HCT116 (cell line): ENCODE results near the gene AMN. TPM values are rescaled to one million over a fixed set of nuclear protein-coding genes. Genes with fewer than 3 reads are reported as not detected.

Experiments used
- ATAC-seq: fragments of 200-7000 bp; cut with Tn5 transposase; 2 replicates; pipeline ENCODE4 v1.9.1; 2020; ENCODE audit warnings: mild to moderate bottlenecking, moderate library complexity
- BruUV-seq: library from RNA; stranded (reverse); fragments of 400-500 nt; replicated peaks from 2 replicates; lab custom pipeline; 2021; lab: Mats Ljungman, UMichigan
- CTCF ChIA-PET: fragments of 300-600 bp; sonication (Branson Sonifier 250); formaldehyde crosslinking; loops from one replicate; lab custom pipeline; 2021; ENCODE audit warnings: antibody characterized with exemption; lab: Charles Lee
- POLR2A ChIA-PET: fragments of 300-600, 350-600 bp; sonication (Branson Sonifier 250); formaldehyde crosslinking; loops from one replicate; lab custom pipeline; 2021; ENCODE audit warnings: antibody characterized with exemption; lab: Charles Lee
- RAD21 ChIA-PET, 2 experiments: fragments of 300-600 bp; sonication (Branson Sonifier 250); formaldehyde crosslinking; loops; one replicate each; lab custom pipeline; 2023; ENCODE audit warnings: low total read pairs in 2 of 2; ENCODE audit not compliant: uncharacterized antibody in 2 of 2, unreplicated experiment in 2 of 2, low non-redundant PET in 1 of 2; lab: Charles Lee
- DNase-seq: peaks from one replicate; pipeline ENCODE4 v3.0.0-alpha.2; 2010; ENCODE audit warnings: low read depth, low spot score
- H2AFZ ChIP-seq: fragments of 200-600 bp; shearing (Covaris generic), sonication (generic); 2 replicates; pipeline ENCODE4 v1.6.1; 2017; ENCODE audit warnings: low read depth, mixed run types, mixed read lengths, antibody characterized with exemption, low read length; ENCODE audit not compliant: poor library complexity, severe bottlenecking
- H3K27ac ChIP-seq: 2 replicates; pipeline ENCODE4 v1.5.1; 2012; ENCODE audit warnings: low read depth, low read length
- H3K27me3 ChIP-seq: fragments of 200-600 bp; sonication (generic); 2 replicates; pipeline ENCODE4 v1.6.1; 2016; ENCODE audit warnings: mixed run types, low read length, mixed read lengths; ENCODE audit not compliant: insufficient read depth
- H3K36me3 ChIP-seq, 2 experiments: fragments of 200-500 bp in 1 of 2; fragments of 200-600 bp in 1 of 2; sonication (Bioruptor generic) in 1 of 2; sonication (generic) in 1 of 2; 2 replicates each; pipeline versions ENCODE4 v1.5.1 to v1.6.1; 2014 to 2016; ENCODE audit warnings: low read length in 2 of 2, inconsistent platforms in 1 of 2, mixed read lengths in 1 of 2, mixed run types in 1 of 2; ENCODE audit not compliant: insufficient read depth in 2 of 2, control insufficient read depth in 1 of 2
- H3K4me1 ChIP-seq, 2 experiments: fragments of 200-600 bp in 1 of 2; sonication (generic) in 1 of 2; 2 replicates each; pipeline versions ENCODE4 v1.5.1 to v1.6.1; 2012 to 2017; ENCODE audit warnings: low read length in 2 of 2, inconsistent platforms in 1 of 2, mild to moderate bottlenecking in 1 of 2, mixed read lengths in 1 of 2, mixed run types in 1 of 2, moderate library complexity in 1 of 2; ENCODE audit not compliant: insufficient read depth in 2 of 2, control insufficient read depth in 1 of 2
- H3K4me2 ChIP-seq: fragments of 200-600 bp; sonication (generic); 2 replicates; pipeline ENCODE4 v1.6.1; 2017; ENCODE audit warnings: mixed run types, low read length, mixed read lengths
- H3K4me3 ChIP-seq, 2 experiments: fragments of 200-600 bp in 1 of 2; sonication (generic) in 1 of 2; replicated peaks in 1 of 2; 2 replicates each; pipeline ENCODE4 v1.5.1; 2011 to 2016; ENCODE audit warnings: low read length in 2 of 2, control low read depth in 1 of 2, low read depth in 1 of 2, mild to moderate bottlenecking in 1 of 2, mixed read lengths in 1 of 2, mixed run types in 1 of 2
- H3K79me2 ChIP-seq: fragments of 200-600 bp; sonication (generic); 2 replicates; pipeline ENCODE4 v1.6.1; 2017; ENCODE audit warnings: mild to moderate bottlenecking, mixed run types, low read length, moderate library complexity, mixed read lengths; ENCODE audit not compliant: insufficient read depth
- H3K9ac ChIP-seq: fragments of 200-600 bp; sonication (generic); 2 replicates; pipeline ENCODE4 v1.6.1; 2016; ENCODE audit warnings: low read length, mixed read lengths
- H3K9me2 ChIP-seq: fragments of 200-600 bp; sonication (generic), shearing (Covaris generic); 2 replicates; pipeline ENCODE4 v1.6.1; 2017; ENCODE audit warnings: mixed run types, mild to moderate bottlenecking, moderate library complexity; ENCODE audit not compliant: insufficient read depth
- H3K9me3 ChIP-seq, 2 experiments: fragments of 200-500 bp in 1 of 2; fragments of 200-600 bp in 1 of 2; sonication (Bioruptor generic) in 1 of 2; sonication (generic) in 1 of 2; 2 replicates each; pipeline ENCODE4 v1.6.1; 2014 to 2017; ENCODE audit warnings: low read length in 2 of 2, mixed read lengths in 2 of 2, inconsistent platforms in 1 of 2, low read depth in 1 of 2, mild to moderate bottlenecking in 1 of 2, mixed run types in 1 of 2, moderate library complexity in 1 of 2; ENCODE audit not compliant: control insufficient read depth in 1 of 2, insufficient read depth in 1 of 2
- H4K20me1 ChIP-seq: fragments of 200-600 bp; sonication (generic), shearing (Covaris generic); 2 replicates; pipeline ENCODE4 v1.6.1; 2017; ENCODE audit warnings: mixed run types, mild to moderate bottlenecking, moderate library complexity; ENCODE audit not compliant: insufficient read depth
- CBX3 ChIP-seq: IDR thresholded peaks from 2 replicates; pipeline ENCODE4 v1.6.1; 2012; ENCODE audit warnings: low read depth
- CEBPB ChIP-seq: IDR thresholded peaks from 2 replicates; pipeline ENCODE4 v1.6.1; 2012; ENCODE audit warnings: low read depth
- EGR1 ChIP-seq: IDR thresholded peaks from 2 replicates; pipeline ENCODE4 v1.6.1; 2012; ENCODE audit warnings: low read depth
- ELF1 ChIP-seq: IDR thresholded peaks from 2 replicates; pipeline ENCODE4 v1.6.1; 2012; ENCODE audit warnings: low read depth, borderline replicate concordance
- EZH2 ChIP-seq: fragments of 200-600 bp; sonication (generic); IDR thresholded peaks from 2 replicates; pipeline ENCODE4 v1.6.1; 2017; ENCODE audit warnings: antibody characterized with exemption, mixed run types
- EZH2phosphoT487 ChIP-seq: fragments of 200-600 bp; IDR thresholded peaks from 2 replicates; pipeline ENCODE4 v1.6.1; 2018; ENCODE audit warnings: antibody characterized with exemption, borderline replicate concordance
- SP1 ChIP-seq: IDR thresholded peaks from 2 replicates; pipeline ENCODE4 v1.6.1; 2012; ENCODE audit warnings: low read depth
- TCF7L2 ChIP-seq: IDR thresholded peaks from 2 replicates; pipeline ENCODE4 v1.7.0; 2011; ENCODE audit warnings: borderline replicate concordance, inconsistent platforms; ENCODE audit not compliant: insufficient read depth, insufficient read length; ENCODE audit errors: extremely low read depth
- ZFX ChIP-seq: fragments of 450-650 bp; IDR thresholded peaks from 2 replicates; pipeline ENCODE4 v1.6.1; 2017
- ZNF274 ChIP-seq: fragments of 200-500 bp; sonication (Bioruptor generic); IDR thresholded peaks from 2 replicates; pipeline ENCODE4 v1.6.1; 2014; ENCODE audit warnings: mild to moderate bottlenecking, low read depth, low read length, inconsistent platforms
- intact Hi-C: fragments of 100-400 bp; cut with micrococcal nuclease; formaldehyde crosslinking; loops from 2 replicates; pipeline ENCODE4 v1.10.0; 2022
- total RNA-seq: library from RNA; stranded (reverse); gene quantifications from one replicate; pipeline ENCODE4 v1.2.1, GENCODE V29; 2021; ENCODE audit not compliant: unreplicated experiment
- TF ChIP-seq, protein P1 (sequence below): IDR thresholded peaks from 2 replicates; pipeline ENCODE4 v1.6.1; 2011; ENCODE audit warnings: mild to moderate bottlenecking, low read length, moderate library complexity; ENCODE audit not compliant: insufficient replicate concordance; ENCODE audit errors: extremely low read depth

The AMN gene
- total RNA-seq, 1 experiment from 2014 or later = 5.7 TPM

DNA sequence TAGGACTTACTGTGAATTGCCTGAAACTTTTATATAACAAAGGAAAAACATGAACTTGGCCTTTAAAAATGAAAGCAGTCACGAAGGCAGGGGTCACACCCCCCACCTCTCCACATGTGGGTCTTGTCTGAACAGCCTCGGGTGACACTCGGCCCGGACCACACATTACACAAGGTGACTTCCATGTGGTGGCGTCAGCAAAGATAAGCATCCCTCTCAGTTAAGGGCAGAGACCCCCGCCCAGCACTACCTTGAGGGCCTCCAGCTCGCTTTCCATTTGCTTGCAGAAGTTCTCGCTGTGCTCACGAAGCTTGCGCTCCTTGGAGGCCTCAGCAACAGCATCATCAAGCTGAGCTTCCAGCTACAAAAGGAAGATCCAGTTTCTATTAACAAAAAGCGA, 47.4 kb downstream of the AMN start:
- no peak for ATAC-seq
- Histone ChIP-seq H3K9me3 (no peaks in the 10 kb centered on the region), H3K9ac (no peak overlapping the region), H3K36me3 (peaks cover 31 to 41% of the 10 kb centered on the region in 2 experiments), H4K20me1 (no peaks in the 10 kb centered on the region), H3K9me2 (no peaks in the 10 kb centered on the region), H3K27me3 (no peaks in the 10 kb centered on the region), H3K4me3 (no peak overlapping the region), H3K4me2 (no peak overlapping the region), H3K4me1 (no peaks in the 10 kb centered on the region), H3K79me2 (no peaks in the 10 kb centered on the region), H3K27ac (no peak overlapping the region), H2AFZ (no peak overlapping the region)
- TF ChIP-seq CEBPB (no peak), ELF1 (no peak), ZNF274 (no peak), TCF7L2 (no peak), ZFX (no peak), EZH2phosphoT487 (no peak), EGR1 (no peak), EZH2 (no peak), SP1 (no peak), CBX3 (no peak)
- TF ChIP-seq, protein P1, sequence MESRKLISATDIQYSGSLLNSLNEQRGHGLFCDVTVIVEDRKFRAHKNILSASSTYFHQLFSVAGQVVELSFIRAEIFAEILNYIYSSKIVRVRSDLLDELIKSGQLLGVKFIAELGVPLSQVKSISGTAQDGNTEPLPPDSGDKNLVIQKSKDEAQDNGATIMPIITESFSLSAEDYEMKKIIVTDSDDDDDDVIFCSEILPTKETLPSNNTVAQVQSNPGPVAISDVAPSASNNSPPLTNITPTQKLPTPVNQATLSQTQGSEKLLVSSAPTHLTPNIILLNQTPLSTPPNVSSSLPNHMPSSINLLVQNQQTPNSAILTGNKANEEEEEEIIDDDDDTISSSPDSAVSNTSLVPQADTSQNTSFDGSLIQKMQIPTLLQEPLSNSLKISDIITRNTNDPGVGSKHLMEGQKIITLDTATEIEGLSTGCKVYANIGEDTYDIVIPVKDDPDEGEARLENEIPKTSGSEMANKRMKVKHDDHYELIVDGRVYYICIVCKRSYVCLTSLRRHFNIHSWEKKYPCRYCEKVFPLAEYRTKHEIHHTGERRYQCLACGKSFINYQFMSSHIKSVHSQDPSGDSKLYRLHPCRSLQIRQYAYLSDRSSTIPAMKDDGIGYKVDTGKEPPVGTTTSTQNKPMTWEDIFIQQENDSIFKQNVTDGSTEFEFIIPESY = no peak
- intact Hi-C loops = no loop called here
- RAD21 ChIA-PET = no interaction called here
- no TSS peak for BruUV-seq
- no peak for DNase-seq
- POLR2A ChIA-PET = no interaction called here
- CTCF ChIA-PET = no interaction called here
